ENCODE measurements around the gene PEX7.
A peak's percentile ranks its signal among the peaks of the same experiment; 100 is the strongest.
"Not testable (repeated sequence)": the region's sequence is repeated elsewhere in the genome, so short reads cannot be mapped to it uniquely, and the experiment has no call there.

The PEX7 gene

DNA sequence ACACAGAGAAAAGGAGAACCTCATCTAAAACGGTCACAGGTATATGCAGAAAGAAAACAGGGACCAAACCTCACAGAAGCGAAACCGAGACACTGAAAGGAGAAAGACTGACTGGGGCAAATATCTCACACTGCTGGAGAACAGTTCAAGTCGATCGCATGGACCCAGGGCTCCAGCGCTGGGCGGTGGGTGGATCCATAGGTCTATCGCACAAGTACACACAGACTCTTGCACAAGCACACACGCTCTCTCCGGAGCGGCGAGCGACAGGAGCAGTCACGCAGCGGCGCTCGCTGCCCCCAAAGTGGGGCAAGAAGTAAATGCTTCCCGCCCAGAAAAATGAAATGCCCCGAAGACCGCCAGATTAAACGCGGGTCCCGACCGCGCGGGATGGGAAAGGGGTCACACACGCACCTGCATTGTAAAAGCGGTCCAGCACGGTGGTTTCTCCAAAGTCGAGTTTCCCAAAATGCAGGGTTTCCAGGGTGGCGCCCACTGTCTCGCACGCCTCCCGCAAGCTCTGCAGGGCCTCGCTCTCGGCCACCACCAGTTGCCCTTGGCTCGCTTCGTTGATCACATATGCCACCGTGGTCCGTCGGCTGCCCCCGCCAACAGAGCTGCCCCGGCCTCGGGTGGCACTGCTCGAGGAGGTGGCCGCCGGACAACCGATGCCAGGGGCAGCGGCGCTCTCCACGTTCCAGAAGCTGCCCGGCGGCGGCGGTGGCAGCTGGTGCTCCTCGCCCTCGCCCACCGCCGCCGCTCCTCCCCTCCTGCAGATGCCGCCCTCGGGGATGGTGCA is 30.9 kb upstream of the PEX7 start:
- no peak for DNase-seq

DNA sequence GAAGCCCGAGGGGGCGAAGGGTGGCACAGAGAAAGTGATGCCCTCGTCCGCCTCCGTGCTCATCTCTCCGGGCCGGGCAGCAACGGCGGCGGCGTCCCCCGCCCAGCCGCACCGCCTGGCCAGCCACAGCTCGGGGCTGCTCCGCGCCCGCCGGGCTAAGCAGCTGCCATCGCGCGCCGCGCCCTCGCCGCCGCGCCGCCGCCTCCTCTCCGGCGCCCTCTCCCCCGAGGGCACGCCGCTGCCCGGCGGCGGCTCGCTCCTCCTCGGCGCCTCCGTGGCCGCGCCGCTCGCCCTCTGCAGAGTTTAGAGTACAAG is 30.3 kb upstream of the PEX7 start:
- no peak for DNase-seq

DNA sequence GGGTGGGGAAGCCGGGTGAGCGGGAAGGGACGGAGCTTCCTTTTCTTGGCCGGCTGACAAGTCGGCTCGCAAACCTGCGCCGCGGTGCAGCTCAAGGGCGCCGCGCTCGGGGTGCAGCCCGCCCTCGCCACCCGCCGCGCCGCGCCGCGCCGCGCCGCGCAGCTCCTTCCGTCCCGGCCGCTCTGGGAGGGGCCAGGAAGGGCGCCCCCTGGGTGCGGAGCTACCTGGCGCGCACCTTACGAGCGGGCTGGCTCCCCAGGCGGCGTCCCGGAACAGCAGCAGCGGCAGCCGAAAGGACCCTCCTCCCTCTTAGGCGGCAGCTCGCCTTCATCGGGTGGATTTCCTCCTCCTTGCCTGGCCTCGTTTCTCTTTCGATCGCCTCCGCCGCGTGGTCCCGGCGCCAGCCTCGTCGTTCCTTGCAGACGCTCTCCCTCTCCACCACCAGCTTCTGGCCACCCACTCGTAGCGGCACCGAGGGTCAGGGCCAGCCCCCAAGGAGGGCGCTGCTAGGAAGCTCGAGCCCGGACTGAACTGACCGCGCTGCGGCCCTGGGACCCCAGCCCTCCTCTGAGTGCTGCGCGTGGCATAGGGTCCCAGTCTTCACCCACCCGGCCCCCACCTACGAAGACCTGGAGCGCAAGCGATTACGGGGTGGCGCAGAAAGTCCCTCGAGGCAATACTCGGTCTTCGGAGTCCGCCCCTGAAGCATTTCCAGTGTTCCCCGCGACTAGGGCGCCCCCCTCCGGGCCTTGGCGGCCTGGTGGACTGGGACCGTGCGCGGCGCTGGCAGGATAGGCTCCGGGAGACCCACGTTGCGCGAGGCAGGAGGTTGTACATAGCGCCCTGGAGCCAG is 29.8 kb upstream of the PEX7 start, which contains the start of gene MAP3K5:
MAP3K5 (minus strand) TSS at position 68 of the 853 bp plus-strand sequence. CDS start 320 bp downstream, outside the sequence.
- peak; percentile 37 for DNase-seq

DNA sequence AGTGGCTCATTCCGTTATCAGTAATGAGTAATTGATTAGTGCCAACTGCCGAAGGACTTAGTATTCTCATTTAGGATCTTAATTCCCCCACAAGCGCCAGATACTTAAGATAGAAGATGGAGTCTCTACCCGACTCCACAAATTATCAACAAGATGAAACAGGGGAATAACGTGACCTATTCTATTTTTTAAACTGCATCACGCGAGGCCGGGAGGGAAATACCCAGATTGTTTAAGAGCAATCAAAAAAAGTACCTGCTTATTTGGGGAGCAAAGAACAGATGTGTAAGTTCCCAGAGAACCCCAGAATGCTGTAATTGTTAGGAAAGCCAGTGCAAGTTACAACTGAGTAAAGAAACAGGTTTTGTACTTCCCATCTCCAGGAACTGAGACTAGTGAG is 29.0 kb upstream of the PEX7 start:
- DNase-seq, result no peak

DNA sequence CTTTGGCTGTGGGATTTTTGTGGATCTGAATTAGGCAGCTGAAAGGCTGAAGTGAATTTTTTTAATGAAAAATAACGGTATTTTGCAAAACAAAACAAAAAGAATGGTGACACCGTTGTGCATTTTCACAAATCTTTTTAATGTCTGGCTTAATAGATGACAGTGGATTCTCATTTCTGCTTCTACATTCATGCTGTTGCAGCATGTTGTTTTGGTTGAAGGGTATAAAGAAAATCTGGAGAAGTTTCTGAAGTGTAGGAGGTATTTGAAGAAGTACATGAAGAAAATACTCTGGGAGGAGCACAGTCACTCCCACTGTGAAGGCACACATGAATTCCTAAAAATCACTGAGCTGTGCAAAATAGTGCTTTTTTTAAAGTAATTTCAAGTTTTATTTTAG is 27.0 kb upstream of the PEX7 start:
- no peak for DNase-seq

DNA sequence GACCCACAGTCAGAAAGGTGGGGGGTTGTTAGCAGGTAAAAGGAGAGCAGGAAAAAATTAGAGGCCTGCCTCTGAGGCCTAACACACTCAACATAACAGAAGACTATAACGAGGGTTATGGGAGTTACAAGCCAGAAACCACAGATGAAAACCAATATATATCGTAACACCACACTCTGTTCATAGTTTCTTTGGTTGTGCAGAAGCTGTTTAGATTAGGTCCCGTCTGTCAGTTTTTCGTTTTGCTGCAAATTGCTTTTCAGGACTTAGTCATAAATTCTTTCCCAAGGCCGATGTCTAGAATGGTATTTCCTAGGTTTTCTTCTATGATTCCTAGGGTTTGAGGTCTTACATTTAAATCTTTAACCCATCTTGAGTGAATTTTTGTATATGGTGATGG is 26.4 kb upstream of the PEX7 start:
- DNase-seq, result no peak

DNA sequence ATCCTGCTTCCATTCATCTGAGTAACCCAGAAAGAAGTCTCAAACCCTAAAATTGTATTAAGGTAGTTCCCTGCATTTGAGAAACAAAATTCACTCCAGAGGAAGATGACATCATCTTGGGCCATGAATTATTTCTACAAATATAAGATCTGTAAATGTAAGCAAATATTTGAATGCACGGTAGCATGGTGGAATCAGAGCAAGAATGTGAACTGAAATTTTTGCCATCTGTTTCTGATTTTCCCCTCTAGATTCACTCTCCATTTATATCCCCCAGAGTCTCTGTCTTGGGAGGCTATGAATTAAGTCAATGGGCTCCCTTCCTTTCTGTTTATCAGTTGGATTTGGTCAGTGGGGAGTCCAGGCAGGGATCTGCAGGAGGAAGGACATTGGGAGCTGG is 24.3 kb upstream of the PEX7 start:
- DNase-seq, result no peak

DNA sequence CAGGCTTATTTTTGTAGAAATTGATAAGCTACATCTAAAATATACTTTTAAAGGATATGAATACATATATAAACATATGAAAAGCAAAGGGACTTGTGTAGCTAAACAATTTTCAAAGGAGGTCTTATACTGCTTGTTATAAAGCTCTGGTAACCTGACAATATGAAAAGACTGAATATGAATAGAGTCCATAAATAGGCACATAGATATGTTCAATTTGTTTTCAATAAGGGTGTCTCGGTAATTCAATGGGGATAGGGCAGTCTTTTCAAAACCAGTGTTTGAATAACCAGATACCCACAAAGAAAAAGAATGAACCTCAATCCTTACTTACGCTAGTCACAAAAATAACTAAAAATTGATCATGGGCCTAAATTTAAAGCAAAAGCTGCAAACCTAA is 20.8 kb upstream of the PEX7 start:
- no peak for DNase-seq

DNA sequence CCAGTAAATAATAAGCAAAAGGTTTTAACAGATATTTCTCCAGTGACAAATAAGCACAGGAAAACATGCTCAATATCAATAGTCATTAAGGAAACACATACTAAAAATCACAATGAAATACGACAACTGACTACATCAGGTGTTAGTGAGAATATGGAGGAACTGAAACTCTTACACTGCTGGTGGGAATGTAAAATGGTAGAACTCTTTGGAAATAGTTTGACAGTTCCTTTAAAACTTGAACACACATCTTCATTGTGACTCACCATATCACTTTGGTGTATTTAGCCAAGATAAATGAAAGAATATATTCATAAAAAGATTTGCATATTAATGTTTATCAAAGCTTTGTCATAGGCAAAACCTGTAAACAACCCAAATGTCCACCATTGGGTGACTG is 18.8 kb upstream of the PEX7 start:
- no peak for DNase-seq

DNA sequence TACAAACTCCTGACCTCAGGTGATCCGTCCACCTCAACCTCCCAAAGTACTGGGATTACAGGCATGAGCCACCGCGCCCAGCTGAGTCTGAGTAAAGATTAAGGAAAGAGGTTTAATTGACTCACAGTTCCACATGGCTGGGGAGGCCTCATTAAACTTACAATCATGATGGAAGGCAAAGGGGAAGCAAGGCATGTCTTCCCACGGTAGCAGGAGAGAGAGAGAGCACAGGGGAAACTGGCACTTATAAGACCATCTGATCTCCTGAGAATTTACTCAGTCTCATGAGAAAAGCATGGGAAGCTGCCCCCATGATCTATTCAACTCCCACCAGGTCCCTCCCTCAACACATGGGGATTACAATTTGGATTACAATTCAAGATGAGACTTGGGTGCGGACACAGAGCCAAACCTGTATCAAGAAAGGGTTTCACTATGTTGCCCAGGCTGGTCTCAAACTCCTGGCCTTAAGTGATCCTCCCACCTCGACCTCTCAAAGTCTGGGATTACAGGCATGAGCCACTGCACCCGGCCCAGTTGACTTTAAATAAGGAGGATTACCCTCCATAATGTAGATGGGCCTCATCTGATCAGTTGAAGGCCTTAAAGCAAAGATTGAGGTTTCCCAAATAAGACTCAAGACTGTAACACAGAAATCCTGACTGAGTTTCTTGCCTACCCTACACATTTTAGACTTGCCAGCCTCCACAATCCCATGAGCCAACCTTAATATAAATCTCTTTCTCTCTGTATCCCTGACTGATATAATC is 13.1 kb upstream of the PEX7 start:
- no peak for DNase-seq

DNA sequence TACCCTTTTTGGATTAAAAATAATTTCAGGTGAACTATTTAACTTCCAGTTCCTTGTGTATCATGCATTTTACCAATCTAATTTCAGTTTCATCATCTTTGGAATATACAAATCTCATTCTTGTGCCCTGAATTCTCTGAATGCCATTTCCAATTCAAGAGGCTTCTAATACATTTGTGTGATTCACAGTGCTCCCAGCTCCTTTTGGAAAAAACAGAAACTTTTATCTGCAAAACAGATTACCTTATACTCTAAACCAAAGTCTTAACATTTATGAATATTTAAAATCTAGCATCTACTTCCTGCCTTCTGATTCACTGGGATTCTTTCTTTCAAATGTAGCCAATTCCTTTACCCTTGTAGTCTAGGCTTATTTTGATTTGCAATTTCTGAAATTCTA is 11.1 kb upstream of the PEX7 start:
- no peak for DNase-seq

DNA sequence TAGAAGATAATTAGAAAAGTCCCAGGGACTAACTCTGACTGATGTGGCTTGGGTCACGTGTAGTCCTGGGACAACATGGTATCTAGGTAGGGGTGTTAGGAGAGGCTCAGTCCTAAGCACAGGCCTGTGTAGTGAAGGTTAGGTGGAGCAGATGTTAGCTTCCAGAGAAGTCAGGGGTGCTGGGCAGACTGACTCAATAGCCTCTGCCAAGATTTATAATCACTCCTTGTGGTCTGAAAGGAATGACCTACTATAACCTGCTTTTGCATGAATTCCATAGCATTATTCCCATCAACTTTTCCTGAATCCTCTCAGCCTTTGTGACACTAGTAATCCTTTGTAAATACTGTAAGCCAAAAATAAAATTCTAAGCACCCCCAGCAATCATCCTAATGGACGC is 10.2 kb upstream of the PEX7 start:
- DNase-seq, result no peak

DNA sequence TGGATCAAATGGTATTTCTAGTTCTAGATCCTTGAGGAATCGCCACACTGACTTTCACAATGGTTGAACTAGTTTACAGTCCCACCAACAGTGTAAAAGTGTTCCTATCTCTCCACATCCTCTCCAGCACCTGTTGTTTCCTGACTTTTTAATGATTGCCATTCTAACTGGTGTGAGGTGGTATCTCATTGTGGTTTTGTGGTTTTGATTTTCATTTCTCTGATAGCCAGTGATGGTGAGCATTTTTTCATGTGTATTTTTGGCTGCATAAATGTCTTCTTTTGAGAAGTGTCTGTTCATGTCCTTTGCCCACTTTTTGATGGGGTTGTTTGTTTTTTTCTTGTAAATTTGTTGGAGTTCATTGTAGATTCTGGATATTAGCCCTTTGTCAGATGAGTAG is 6.8 kb upstream of the PEX7 start:
- DNase-seq, result not testable (repeated sequence)

DNA sequence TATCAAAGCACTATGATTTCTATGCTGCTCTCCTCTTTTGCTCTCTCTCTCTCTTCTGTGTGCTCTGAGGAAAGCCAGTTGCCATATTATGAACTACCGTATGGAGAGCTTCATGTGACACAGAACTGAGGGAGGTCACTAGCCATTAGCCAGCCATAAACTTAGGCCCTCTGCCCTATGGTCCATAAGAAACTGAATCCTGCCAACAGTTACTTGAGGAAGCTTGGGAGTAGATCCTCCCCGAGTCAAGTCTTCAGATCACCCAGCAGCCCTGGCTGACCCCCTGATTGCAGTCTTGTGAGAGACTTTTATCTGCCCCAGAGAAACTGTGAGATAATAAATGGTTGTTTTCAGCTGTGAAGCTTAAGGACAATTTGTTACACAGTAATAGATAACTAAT is 5.7 kb upstream of the PEX7 start:
- DNase-seq, result no peak

DNA sequence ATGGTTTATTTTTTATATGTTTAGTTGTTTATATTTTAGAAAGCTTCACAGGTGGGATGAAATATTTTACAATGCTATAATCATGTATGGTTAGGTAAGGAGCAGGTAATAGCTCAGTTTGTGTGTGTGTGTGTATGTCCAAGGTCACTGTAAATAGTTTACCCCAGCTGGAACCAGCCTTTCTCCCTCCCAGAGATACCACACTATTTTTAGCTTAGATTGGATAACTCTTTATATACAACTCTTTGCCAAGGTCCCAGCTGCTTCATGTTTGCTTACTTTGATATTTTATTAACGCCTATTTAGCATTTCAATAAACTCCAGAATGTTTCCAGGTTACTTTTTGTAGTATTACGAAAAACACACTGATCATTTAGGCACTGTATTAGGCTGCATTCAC is 1.8 kb upstream of the PEX7 start:
- DNase-seq, result no peak

DNA sequence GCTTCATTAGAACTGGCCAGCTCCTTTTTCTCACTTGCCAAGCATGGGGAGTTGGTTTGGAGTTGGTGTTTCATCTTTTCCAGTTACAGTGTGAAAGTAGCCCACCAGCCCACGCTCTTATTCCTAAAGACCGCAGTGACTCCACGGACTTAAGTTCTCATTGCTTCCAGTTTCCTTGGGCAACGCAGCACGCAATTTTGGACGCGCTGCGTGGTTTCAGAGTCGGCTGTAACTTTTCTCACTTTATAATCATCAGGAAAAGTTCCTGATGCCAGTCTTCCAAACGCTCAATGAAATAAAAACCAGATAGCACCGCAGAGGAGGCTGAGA is 381 bp upstream of the PEX7 start:
- DNase-seq, result no peak

DNA sequence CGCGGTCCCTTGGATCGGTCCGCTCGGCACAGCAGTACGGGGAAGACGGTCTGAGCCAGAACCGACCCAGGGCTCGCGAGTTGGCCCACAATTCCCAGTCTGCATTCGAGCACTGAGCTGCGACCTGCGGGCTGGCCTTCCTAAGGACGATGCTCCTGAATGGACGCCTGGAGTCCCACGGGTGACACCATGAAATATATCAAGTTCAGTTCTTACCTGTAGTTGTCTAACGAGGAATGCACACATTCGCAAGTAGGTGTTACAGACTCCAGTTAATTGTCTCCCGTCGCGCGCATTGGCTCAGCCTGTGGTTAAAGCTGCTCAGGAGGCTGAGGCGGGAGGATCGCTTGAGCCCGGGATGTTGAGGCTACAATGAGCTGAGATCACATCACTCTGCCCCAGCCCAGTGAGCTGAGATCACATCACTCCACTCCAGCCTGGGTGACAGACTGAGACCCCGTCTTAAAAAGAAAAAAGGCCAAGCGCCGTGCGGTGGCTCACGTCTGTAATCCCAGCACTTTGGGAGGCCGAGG is 802 bp downstream of the PEX7 start:
- no peak for DNase-seq

DNA sequence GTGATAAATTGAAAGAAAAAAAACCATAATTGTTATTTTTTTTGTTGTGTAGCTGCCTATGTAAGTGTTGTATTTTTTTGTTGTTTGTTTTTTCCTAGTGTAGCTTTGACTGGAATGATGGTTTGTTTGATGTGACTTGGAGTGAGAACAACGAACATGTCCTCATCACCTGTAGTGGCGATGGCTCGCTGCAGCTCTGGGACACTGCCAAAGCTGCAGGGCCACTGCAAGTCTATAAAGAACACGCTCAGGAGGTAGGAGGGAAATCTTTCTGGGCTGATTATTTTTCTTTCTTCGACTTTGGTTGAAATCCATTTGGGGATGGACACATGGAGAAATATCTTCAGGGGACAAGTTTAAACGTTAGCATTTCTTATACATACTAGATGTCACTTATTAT is 3.8 kb downstream of the PEX7 start:
- no peak for DNase-seq

DNA sequence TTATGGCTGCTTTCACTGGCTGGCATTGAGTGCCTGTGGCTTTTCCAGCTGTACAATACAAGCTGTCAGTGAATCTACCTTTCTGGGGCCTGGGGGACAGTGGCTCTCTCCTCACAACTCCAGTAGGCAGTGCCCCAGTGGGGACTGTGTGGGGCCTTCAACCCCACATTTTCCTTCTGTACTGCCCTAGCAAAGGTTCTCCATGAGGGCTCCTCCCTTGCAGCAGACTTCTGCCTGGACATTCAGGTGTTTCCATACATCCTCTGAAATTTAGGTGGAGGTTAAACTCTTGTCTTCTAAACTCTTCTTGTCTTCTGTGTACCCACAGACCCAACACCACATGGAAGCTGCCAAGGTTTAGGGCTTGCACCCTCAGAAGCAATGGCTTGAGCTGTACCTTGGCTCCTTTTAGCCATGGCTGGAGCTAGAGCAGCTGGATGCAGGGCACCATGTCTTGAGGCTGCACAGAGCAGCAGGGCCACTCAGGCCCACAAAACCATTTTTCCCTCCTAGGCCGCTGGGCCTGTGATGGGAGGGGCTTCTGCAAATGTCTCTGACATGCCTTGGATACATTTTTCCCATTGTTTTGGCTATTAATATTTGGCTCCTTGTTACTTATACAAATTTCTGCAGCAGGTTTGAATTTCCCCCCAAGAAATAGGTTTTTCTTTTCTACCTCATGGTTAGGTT is 9.6 kb downstream of the PEX7 start:
- no peak for DNase-seq

DNA sequence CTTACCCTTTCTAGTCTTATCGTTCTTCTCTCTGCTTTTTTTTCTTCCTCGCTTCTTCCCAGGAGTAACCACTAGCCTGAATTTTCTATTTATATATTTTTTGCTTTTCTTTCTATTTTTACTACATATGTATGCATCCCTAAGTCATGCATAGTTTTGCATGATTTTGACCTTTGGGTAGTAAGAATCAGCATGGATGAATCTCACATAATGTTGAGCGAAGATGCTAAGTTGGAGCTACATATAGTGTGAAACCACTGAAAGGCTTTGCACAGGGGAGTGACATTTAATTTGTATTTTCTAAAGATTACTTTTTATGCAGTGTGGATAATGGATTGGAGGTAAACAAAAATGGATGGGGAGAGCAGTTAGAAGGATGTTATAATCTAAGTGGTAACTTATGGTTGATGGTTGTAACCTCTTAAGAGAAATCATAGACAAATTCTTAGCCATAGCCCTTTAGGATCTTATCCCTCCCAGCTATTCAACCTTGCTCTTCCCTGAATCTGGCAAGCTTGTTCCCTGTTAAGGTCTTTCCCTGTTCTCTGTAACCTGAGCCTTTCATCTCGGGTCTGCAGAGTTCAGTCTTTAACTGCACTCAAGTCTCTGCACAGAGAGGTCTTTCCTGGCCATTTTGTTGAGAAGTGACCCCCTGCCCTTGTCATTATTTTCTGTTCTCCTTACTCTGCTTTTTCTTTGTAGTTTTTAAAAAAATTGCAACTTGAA is 18.0 kb downstream of the PEX7 start:
- DNase-seq, result no peak

DNA sequence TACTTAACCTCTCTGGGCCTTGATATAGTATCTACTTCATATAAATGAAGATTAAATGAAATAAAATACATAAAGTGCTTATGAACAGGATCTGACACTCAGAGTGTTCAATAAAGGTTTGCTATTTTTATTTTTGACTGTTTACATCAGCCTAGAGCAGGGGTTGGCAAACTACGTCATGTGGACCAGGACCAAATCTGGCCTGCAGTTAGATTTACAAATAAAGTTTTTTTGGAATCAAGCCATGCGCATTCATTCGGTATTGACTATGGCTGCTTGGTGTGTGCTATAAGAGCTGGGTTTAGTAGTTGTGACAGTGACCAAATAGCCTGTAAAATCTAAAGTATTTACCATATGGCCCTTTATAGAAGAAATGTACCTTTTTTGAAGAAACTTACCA is 20.8 kb downstream of the PEX7 start:
- peak; percentile 64 for DNase-seq

DNA sequence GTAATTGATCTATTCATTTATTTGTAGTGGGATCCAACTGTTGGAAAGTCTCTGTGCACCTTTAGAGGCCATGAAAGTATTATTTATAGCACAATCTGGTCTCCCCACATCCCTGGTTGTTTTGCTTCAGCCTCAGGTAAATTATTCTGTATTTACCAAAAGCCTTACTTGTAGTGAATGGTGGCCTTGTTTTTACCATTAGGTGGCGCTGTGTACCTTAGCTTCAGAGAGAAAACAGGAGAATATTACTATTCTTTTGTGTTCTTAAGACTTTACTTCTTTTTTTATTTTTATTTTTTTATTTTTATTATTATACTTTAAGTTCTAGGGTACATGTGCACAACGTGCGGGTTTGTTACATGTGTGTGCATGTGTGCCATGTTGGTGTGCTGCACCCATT is 23.7 kb downstream of the PEX7 start:
- peak; percentile 18 for DNase-seq
